HG02610 (cell line): ENCODE measurements around the gene DEPP1.

Experiments
- ATAC-seq: cut with Tn5 transposase; IDR thresholded peaks from one replicate; pipeline ENCODE4 v1.9.1; 2021; ENCODE audit warnings: mild to moderate bottlenecking, moderate library complexity; ENCODE audit not compliant: unreplicated experiment

The DEPP1 gene

DNA sequence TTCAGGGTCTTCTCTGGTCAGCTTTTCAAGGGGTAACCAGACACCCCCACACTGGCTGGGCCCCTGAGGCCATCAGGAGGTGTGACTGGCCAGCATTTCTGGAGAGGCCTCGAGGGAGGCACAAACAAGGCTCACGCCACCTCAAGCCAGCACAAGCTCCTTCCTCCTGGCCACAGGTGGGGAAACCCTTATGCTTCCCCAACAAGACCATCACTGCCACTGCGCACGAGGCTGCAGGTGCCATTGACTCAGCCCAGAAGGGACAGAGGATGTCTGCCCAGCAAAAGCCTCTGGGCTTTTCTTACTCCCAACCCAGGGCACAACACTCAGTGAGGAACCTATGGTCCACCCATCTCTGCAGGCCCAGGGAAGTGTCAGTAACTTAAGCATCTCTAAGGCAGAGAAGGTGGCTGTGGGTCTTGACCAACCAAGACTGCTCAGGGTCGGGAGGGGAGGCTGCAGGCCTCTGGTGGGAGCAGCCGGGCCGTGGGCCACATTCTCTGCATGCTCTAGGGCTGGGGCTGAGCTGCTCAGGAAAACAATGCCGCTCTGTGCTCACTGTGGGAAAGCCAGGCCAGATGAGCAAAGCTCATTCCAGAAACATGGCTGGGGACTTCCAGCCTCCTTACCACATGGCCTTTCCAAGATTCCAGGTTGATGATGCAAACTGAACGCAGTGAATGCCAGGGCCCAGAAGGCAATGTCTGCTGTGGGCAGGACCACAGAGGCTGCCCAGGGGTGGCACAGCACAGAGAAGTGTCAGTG is 43.2 kb downstream of the DEPP1 start:
- ATAC-seq: no peak

DNA sequence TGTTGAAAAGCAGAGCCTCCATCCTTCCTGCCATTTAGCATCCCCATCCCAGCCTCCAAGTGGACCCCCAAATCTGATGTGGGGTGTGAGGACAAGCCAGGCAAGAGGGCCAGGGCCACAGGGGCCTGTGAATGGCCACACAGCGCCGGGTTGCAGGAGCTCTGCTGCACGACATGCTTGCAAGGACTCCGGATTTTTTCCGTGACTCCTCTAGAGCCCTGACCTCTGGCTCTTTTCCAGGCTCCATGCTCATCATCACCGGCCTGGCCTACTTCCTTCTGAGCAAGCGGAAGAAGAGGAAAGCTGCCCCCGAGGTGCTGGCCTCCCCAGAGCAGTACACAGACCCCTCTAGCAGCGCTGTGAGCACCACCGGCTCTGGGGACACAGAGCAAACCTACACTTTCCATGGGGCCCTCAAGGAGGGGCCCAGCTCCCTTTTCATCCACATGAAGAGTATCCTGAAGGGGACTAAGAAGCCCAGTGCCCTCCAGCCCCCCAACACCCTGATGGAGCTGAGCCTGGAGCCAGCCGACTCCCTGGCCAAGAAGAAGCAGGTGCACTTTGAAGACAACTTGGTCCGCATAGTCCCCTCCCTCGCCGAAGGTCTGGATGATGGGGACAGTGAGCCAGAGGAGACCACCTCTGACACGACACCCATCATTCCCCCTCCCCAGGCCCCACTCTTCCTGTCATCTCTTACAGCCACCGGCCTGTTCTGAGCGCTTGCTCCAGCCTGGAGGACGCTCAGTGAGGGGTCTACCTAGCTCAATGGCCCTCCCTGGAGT is 44.0 kb downstream of the DEPP1 start:
- no peak for ATAC-seq

DNA sequence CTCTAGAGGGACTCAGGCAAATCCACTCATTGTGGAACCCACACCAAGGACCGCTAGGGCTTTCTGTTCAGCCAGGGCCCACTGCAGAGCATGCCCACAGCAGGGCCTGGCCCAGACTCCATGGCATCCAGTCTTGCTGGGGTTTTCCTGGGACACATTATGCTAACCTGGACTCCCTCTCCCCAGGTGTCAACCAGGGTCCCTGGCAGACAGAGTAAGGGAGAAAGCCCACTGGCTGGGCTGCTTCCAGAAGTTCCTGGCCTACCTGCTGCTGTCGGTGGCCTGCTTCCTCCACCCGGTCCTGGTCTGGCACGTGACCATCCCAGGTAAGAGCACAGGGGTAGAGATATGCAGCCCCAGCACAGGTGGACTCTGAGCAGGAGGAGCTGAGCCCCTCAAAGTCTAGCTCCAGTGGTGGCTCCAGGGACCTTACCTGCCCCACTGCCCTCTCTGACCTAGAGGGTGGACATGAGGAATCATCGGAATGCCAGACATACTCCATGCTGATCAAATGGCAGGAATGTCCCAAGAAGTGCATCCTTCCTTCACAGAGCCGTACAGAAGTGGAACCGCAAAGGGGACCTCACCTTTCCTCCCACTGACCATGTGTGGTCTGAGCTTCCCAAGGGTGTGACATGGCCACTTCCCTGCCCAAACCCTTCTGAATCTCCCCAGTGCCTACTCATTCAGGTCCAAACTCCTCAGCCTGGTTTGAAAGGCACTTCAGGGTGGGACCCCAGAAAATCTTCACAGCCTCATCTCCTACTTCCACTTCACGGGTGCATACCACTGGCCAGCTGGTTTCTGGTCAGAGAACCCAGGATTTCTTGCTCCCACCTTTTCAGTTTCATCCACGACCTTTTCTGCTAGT is 44.9 kb downstream of the DEPP1 start:
- no peak for ATAC-seq

DNA sequence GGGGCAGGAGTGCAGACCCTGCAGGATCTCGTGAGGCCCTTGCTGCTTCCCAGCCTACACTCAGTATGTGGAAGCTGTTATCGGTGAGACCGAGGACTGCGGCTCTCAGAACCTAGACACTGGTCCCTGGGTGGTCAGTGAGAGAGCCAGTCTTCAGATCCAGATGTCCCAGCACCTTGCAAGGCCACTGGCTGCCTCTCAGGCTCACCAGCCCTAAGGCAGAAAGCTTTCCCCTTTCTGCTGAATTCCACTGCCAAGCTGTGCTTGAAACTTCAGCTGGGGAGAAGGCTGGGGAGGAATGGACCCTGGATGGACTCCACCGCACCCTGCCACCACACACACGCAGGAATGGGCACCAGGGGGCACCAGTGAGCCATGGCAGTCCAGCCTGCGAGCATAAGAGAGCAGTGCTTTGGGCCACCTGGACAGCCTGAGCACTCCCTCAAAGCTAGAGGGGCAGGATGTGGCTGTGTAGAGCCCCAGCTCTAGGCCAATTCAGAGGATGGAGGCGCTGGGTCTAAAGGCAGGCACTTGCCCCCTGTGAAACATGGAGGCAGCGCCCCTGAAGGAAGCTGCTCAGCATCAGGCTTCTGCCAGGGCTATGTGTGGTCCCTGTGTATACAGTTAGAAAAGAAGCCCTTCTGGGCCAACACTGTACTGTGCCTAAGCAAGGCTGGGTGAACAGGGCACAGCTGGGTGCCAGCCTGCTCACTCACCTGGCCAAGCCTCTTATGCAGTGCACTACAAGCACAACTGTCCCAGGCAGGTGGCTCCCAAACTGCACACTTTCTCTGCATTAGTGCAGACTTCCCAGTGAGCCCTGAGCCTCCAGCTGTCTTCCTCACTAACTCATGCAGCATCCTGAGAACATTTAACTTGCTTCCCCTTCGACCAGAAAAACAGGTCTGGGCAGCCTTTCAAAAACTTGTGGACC is 45.8 kb downstream of the DEPP1 start:
- ATAC-seq: peak; percentile 94

DNA sequence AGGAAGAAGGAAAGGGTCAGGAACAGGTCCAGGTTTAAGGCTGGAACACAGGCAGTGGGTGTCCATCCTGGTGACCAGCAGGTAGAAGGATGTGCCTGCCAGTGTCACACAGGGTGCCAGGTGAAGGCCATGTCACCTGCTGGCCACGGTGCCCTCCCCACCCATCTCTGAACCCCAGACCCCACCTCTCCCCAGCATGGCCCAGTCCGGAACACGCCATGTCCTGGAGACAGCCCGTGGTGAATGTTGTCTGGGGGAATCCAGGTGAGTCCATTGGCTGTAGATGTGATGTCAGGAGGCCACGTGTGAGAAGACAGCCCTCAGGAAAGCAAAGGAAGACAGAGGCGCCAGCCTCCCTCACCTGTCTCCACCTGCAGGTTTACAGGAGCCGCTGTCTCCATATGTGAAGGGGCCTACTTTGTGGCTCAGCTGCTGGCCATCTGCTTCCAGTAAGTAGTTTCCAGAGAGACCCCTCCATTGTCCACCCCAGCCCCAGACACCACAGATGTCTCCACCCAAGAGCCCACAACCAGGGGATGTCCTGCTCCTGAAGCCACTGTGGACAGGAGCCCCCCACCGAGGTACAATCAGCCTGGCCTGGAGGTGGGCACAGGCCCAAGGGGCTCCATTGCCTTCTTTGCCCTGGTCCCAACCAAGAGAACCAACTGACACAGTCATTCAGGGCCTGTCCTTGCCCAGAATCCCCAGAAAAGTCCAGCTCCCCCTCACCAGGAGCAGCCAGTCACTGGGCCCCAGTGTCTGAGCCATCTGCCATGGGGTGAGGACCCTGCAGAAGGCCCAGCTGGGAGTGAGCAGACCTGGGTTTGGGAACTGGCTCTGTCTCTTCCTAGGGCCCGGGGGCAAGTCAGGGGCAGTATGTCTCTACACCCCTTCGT is 46.7 kb downstream of the DEPP1 start:
- ATAC-seq: no peak

DNA sequence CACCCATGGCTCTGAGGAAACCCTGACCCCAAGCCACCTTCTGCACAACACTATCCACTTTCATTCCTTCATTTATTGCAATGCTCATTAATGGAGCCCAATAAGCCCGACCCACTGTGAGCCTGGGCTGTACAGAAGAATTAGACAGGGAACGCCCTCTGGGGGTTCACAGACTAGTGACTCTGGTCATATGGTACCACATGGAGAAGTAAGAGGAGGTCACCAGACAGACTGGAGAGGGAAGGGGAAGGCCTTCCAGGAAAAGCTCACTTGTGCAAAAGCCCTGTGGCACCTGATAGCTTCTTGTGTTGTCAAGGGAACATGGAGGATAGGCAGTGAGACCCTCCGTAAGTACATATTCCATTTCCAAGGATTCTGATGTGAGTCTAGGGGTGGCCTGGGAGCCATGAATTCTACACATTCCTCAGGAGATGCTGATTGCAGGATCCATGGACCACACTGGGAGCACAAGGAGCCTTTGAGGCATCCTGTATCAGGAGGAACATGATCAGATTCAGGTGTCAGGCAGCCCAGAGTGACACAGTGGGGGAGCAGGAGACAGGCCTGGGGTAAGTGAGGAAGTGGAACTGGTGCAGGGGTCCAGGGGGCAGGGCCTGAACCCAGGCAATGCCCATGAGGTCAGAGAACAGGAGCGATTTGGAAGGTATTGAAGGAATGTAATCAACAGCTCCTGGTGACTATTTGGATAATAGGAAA is 47.5 kb downstream of the DEPP1 start:
- ATAC-seq: no peak

DNA sequence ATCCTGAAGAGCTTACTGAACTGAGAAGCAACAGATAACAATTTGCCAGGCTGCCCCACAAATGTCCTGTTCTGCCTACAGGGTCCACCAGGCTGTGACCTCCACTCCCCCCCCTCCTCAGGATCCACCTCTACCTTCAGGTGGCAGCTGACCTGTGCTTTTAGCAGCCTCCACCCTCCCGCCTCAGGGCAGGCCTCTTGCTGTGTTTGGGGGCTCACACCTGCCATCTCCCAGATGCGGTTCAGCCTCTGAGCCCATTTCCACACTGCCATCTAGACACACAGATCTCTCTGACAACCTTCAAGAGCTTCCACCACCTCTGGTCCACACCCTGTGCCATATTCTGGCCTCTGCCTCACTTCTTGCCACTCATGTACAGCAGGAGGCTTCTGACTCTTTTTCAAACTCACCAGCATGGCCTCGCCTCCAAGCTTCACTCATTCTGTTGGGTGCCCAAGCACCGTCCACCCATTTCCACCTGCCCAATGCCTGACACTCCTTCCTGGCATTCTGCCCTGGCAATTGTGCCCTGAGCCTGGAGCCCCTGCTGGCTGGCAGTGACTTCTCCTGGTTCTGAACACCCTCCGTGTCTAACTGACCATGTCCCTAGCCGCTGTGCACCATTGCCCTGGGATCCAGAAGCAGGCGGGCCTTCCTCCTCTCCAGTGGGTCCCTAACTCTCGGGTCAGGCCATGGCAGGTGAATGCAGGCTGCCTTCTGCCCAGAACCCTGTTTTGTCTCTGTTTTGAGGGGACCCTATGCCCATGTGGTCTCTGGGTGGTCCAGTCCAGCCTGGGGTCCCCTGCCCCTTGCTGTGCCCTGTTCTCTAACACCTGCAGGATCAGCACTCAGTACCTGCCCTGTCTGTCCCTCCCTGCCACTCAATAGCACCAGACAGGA is 49.0 kb downstream of the DEPP1 start:
- no peak for ATAC-seq

DNA sequence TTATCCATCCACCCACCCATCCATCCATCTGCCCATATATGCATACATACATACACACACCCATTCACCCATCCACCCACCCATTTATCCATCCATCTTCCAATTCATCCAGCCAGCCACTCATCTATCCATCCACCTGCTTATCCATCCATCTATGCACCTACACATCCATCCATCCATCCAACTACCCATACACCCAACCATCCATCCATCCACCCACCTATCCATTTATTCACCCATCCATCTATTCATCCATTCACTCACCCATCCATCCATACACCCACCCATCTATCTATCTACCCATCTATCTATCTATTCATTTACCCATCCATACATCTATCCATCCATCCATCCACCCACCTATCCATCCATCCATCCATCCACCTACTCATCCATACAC is 50.1 kb downstream of the DEPP1 start:
- no peak for ATAC-seq

DNA sequence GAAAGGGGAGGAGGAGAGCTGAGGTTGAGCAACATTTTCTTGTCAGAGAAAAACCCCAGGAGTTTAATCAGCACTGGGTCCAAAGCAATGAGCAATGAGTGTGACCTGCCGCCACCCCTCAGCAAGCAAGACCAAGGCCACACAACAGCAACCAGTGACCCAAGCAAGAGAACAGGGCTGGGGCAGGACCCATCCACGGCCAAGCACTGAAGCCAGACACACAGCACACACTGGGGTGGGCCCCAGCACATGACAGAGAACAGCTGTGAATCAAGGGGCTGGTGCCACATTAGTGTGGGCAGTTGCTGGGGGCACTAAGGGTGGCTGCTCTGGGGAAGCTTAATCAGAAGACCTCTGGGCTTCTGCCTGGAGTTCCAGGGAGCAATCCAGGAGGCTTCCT is 51.3 kb downstream of the DEPP1 start:
- no peak for ATAC-seq

DNA sequence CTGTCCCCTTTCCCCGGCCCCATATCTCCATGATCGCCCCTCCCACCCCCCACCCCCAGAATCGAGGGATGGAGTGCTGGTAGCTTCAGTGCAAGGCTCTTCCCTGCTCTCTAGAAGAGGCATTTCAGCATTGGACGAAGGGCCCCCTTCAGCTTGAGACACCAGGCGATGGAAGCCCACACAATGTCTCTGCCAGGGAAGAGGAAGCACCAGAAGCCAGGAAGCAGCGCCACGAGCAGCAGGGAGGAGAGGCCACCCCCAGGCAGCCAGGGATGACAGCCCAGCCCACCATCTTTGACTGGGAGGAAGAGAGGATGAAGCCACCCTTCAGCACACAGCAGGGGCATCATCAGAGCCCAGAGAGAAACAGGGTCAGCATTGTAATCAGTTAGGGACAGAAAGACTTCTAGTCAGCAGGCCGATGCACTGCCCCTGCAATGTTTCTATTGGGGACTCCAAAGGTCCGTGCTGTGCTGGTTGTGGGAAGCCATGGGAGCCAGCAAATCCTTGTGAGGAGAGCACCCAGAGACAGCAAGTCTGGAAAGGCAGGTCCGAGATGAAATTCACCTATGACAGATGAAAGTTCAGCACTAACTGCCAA is 51.8 kb downstream of the DEPP1 start:
- no peak for ATAC-seq
